Right lobe of liver (tissue), 4 donors: ENCODE measurements around the gene SMPD3.

ENCODE experiments used
- CTCF ChIP-seq, 4 donors: fragments of 200-600 bp in 3 of 4; fragments of 450-650 bp in 1 of 4; IDR thresholded peaks; one replicate each; pipeline versions ENCODE4 v1.5.1 to v1.8.0; 2016 to 2022; ENCODE audit warnings: antibody characterized with exemption in 4 of 4, mild to moderate bottlenecking in 2 of 4
- POLR2A ChIP-seq: fragments of 450-650 bp; IDR thresholded peaks from one replicate; pipeline ENCODE4 v1.6.1; 2017; ENCODE audit warnings: antibody characterized with exemption, mild to moderate bottlenecking
- donor health status: DM: no; HTN: no; CAD: no.
- donor health status: DM: no; HTN: no; CAD: no.
- donor health status: DM: no; HTN: yes; CAD: no.

GRCh38 chr16:68452176-68452575 is 3.9 kb upstream of the SMPD3 start:
- TF ChIP-seq CTCF (IDR thresholded peaks at IDR 0.05) (no peak), POLR2A (no peak)
